ENCODE data around the gene INO80.

DNA sequence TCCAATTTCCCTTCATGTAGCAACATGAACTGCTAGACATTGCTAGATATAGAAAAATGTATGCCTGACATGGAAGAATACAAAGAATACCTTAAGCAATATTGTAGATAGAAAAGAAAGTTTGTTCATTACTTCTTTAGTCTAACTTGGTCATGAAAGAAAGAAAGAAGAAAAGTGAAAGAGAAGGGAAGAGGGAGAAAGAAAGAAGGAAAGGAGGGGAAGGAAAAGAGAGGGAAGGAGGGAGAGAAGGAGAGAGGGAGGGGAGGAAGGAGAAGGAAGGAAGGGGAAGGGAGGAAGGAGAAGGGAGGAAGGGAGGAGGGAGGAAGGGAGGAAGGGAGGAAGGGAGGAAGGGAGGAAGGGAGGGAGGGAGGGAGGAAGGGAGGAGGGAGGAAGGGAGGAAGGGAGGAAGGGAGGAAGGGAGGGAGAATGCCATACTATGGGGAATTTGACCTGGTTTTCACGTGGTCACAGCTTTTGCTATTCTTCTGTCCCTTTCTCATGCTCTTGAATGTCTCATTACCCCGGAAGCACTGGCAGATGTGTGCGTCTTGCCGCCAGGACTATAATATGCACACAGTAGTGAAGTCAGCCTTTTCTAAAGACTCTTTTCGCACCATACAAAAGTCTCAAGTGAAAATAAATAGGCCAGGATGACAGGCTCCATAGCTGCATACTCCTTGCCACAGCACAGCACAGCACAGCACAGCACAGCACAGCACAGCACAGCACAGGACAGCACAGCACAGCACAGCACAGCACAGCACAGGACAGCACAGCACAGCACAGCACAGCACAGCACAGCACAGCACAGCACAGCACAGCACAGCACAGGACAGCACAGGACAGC is 84.6 kb downstream of the INO80 start:
- TF ChIP-seq POLR2A (IDR thresholded peaks at IDR 0.05) = no peak
- TF ChIP-seq, protein P1, sequence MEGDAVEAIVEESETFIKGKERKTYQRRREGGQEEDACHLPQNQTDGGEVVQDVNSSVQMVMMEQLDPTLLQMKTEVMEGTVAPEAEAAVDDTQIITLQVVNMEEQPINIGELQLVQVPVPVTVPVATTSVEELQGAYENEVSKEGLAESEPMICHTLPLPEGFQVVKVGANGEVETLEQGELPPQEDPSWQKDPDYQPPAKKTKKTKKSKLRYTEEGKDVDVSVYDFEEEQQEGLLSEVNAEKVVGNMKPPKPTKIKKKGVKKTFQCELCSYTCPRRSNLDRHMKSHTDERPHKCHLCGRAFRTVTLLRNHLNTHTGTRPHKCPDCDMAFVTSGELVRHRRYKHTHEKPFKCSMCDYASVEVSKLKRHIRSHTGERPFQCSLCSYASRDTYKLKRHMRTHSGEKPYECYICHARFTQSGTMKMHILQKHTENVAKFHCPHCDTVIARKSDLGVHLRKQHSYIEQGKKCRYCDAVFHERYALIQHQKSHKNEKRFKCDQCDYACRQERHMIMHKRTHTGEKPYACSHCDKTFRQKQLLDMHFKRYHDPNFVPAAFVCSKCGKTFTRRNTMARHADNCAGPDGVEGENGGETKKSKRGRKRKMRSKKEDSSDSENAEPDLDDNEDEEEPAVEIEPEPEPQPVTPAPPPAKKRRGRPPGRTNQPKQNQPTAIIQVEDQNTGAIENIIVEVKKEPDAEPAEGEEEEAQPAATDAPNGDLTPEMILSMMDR (IDR thresholded peaks at IDR 0.05 in 4 of 5, conservative IDR thresholded peaks at IDR 0.05 in 1 of 5) = no peak
